GM12875 (cell line): ENCODE data around the gene FBXW7.

Source experiments
- H3K4me3 ChIP-seq: one replicate; pipeline ENCODE4 v1.5.1; 2011; ENCODE audit warnings: low read depth, low read length, control low read depth
- TF ChIP-seq, protein P1 (sequence below): IDR thresholded peaks from 2 replicates; pipeline ENCODE4 v1.5.1; 2011; ENCODE audit warnings: low read depth, mild to moderate bottlenecking, control low read depth, inconsistent platforms, low read length, moderate library complexity, borderline replicate concordance; ENCODE audit not compliant: insufficient read depth

FBXW7 gene

DNA sequence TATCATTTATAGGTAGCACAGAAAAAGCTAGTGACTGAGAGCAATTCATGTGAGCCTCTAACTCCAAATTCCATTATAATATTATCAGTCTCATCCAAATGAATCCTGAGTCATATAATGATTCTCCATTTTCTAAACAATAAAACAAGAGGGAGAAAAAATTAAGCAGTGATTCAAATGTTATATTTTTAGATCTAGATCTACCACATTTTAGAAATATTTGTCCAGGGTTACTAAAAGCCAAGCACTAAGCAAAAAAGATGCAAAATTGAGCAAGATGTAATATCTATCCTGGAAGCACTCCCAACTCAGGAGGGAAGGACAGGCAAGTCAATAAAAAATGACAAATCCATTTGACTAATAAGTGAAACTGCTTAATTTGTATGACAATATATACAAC lies 172.8 kb downstream of the FBXW7 start:
- TF ChIP-seq, protein P1, sequence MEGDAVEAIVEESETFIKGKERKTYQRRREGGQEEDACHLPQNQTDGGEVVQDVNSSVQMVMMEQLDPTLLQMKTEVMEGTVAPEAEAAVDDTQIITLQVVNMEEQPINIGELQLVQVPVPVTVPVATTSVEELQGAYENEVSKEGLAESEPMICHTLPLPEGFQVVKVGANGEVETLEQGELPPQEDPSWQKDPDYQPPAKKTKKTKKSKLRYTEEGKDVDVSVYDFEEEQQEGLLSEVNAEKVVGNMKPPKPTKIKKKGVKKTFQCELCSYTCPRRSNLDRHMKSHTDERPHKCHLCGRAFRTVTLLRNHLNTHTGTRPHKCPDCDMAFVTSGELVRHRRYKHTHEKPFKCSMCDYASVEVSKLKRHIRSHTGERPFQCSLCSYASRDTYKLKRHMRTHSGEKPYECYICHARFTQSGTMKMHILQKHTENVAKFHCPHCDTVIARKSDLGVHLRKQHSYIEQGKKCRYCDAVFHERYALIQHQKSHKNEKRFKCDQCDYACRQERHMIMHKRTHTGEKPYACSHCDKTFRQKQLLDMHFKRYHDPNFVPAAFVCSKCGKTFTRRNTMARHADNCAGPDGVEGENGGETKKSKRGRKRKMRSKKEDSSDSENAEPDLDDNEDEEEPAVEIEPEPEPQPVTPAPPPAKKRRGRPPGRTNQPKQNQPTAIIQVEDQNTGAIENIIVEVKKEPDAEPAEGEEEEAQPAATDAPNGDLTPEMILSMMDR = no peak

DNA sequence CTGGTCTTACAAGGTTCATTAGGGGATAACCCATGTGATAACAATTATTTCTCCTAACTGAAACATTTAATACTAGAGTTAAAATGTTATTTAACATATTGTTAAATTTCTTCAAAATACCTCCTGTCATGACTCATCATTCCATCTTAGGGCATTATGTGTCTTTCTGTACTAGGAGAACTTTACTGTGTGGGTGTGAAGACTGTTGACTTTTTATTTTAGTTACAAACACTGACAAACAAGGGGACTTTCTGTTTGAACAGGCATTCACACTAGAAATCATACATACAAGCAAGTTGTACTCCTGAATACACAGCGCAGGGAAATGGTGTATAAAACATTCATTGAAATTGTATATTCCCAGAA lies 175.9 kb downstream of the FBXW7 start:
- TF ChIP-seq, protein P1 = no peak
- no peak overlapping the region for H3K4me3 ChIP-seq

More for the DNA sequence above, 172.8 kb downstream of the FBXW7 start:
- no peak overlapping the region for H3K4me3 ChIP-seq

- TF ChIP-seq, protein P1 = no peak
- H3K4me3 ChIP-seq = no peak overlapping the region
Observed at GRCh38 chr4:152359208-152360044, 176.5 kb downstream of the FBXW7 start.

DNA sequence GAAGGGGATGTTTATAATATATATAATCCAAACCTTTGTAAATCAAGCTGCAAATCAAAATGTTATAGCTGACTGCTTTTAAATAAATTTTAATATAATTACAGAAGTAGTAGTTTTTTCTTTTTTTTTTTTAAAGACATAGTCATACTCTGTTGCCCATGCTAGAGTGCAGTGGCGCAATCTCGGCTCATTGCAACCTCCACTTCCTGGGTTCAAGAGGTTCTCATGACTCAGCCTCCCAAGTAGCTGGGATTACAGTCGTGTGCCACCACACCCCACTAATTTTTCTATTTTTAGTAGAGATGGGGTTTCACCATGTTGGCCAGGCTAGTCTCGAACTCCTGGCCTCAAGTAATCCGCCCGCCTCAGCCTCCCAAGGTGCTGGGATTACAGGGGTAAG lies 178.7 kb downstream of the FBXW7 start:
- TF ChIP-seq, protein P1 = no peak
- no peak overlapping the region for H3K4me3 ChIP-seq

DNA sequence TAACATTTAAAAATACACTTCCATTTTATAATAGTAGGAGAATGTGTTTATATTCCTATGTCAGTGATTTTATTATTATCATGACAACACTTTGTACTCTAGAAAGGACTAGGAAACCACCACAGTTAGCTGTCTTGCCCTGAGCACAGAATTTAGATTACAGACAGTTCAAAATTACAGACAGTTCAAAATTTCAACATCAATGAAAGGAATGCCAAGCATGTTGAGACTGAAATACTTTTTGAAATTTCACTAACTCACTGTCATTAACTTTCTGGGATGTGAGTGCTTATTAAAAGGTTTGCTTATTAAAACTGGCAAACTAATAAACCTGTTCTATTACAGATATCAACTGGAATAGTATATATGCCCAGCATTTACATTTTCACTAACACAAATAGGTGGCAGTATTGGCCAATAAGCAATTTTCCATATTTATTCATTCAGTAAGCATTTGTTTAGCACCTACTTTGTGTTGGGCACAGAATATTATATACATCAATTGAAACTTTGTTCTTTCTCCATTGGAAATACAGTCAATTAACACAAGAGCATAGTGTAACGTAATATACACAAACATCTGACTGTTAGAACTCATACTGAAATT lies 179.4 kb downstream of the FBXW7 start:
- no peak overlapping the region for H3K4me3 ChIP-seq
- TF ChIP-seq, protein P1 = no peak

GRCh38 chr4:152352622-152353116 lies 183.2 kb downstream of the FBXW7 start:
- TF ChIP-seq, protein P1 = no peak
- H3K4me3 ChIP-seq = peak overlapping the region; percentile 61

- TF ChIP-seq, protein P1 = no peak
- peak overlapping the region; percentile 61 for H3K4me3 ChIP-seq
Observed at GRCh38 chr4:152352215-152352614, 183.7 kb downstream of the FBXW7 start.
